Activated naive CD4-positive, alpha-beta T cell treated with anti-CD3 and anti-CD28 coated beads, Interleukin-2, amount 50 U/mL, for 72 hours (primary cell): ENCODE results near the gene GRID1. TPM values are rescaled to one million over a fixed set of nuclear protein-coding genes. Genes with fewer than 3 reads are reported as not detected.

Source experiments
- ATAC-seq, 2 donors: fragments of 150-1000 bp; cut with Tn5 transposase; 2 replicates each; pipeline ENCODE4 v1.10.0; 2021; ENCODE audit warnings: mild to moderate bottlenecking in 2 of 2, moderate library complexity in 2 of 2
- DNase-seq, 2 donors: peaks; one replicate each; pipeline ENCODE4 v3.0.0; 2021 to 2022; ENCODE audit warnings: low spot score in 2 of 2
- H3K27ac Mint-ChIP-seq, 2 donors: one replicate each; pipeline ENCODE4 v1.8.0; 2022; ENCODE audit warnings: mild to moderate bottlenecking in 2 of 2, mixed read lengths in 2 of 2
- H3K36me3 Mint-ChIP-seq, 2 donors: one replicate each; pipeline ENCODE4 v1.8.0; 2022; ENCODE audit warnings: mixed read lengths in 2 of 2
- H3K9me3 Mint-ChIP-seq, 2 donors: one replicate each; pipeline ENCODE4 v1.8.0; 2022; ENCODE audit warnings: mixed read lengths in 2 of 2
- total RNA-seq, 2 donors: library from RNA; stranded (reverse); gene quantifications; one replicate each; pipeline ENCODE4 v1.2.3, GENCODE V29; 2022

The GRID1 gene
- not detected for total RNA-seq

- Mint-ChIP-seq H3K9me3 (no peaks in the 10 kb centered on the region), H3K36me3 (no peaks in the 10 kb centered on the region), H3K27ac (no peak within 1 kb of the TSS)
- ATAC-seq: peak; percentile 43 to 47
- DNase-seq: peak; percentile 25 to 53
Measured at GRCh38 chr10:86366033-86366901, at the start of gene GRID1. GRID1 (minus strand) TSS chr10:86366795.

GRCh38 chr10:86415583-86415982, 49.0 kb upstream of the GRID1 start:
- no peak for ATAC-seq

GRCh38 chr10:86415116-86415515, 48.5 kb upstream of the GRID1 start:
- Mint-ChIP-seq H3K36me3 (peaks cover 7 to 11% of the 10 kb centered on the region in 2 donors), H3K9me3 (peaks cover 8 to 10% of the 10 kb centered on the region in 2 donors), H3K27ac (peak overlapping the region in 1 of 2 donors; percentile 67)
- DNase-seq (no peak), ATAC-seq (no peak)

More at GRCh38 chr10:86415583-86415982, 49.0 kb upstream of the GRID1 start:
- H3K9me3 Mint-ChIP-seq: peaks cover 7 to 9% of the 10 kb centered on the region in 2 donors
- peak overlapping the region; percentile 30 to 67 for H3K27ac Mint-ChIP-seq
- H3K36me3 Mint-ChIP-seq: peaks cover 7% of the 10 kb centered on the region in 2 donors
- no peak for DNase-seq

- Mint-ChIP-seq H3K27ac (peak overlapping the region in 1 of 2 donors; percentile 81), H3K36me3 (peaks cover 7 to 11% of the 10 kb centered on the region in 2 donors), H3K9me3 (peaks cover 8 to 10% of the 10 kb centered on the region in 2 donors)
- DNase-seq (no peak), ATAC-seq (peak; percentile 60 to 70)
Measured at GRCh38 chr10:86413046-86413728, 46.6 kb upstream of the GRID1 start.

- peak overlapping the region; percentile 77 to 81 for H3K27ac Mint-ChIP-seq
- H3K9me3 Mint-ChIP-seq: peaks cover 8 to 10% of the 10 kb centered on the region in 2 donors
- DNase-seq: no peak
- peak; percentile 25 to 50 for ATAC-seq
- peaks cover 7 to 11% of the 10 kb centered on the region in 2 donors for H3K36me3 Mint-ChIP-seq
Measured at GRCh38 chr10:86411852-86412560, 45.4 kb upstream of the GRID1 start.

- no peak for DNase-seq
- peak overlapping the region; percentile 77 to 81 for H3K27ac Mint-ChIP-seq
- peaks cover 7 to 11% of the 10 kb centered on the region in 2 donors for H3K36me3 Mint-ChIP-seq
- peaks cover 8 to 10% of the 10 kb centered on the region in 2 donors for H3K9me3 Mint-ChIP-seq
- peak; percentile 72 to 79 for ATAC-seq
Measured at GRCh38 chr10:86411281-86411841, 44.8 kb upstream of the GRID1 start.

GRCh38 chr10:86410542-86411124, 44.0 kb upstream of the GRID1 start:
- H3K36me3 Mint-ChIP-seq: peaks cover 7 to 11% of the 10 kb centered on the region in 2 donors
- H3K9me3 Mint-ChIP-seq: peaks cover 8 to 10% of the 10 kb centered on the region in 2 donors
- DNase-seq (no peak), ATAC-seq (peak in 1 of 2 donors; percentile 32)
- H3K27ac Mint-ChIP-seq: peak overlapping the region in 1 of 2 donors; percentile 81

GRCh38 chr10:86409183-86409582, 42.6 kb upstream of the GRID1 start:
- Mint-ChIP-seq H3K9me3 (peaks cover 7 to 8% of the 10 kb centered on the region in 2 donors), H3K27ac (no peak overlapping the region), H3K36me3 (peaks cover 7 to 11% of the 10 kb centered on the region in 2 donors)
- ATAC-seq (no peak), DNase-seq (no peak)

- H3K27ac Mint-ChIP-seq: no peak overlapping the region
Measured at GRCh38 chr10:86403183-86403797, 36.7 kb upstream of the GRID1 start.

GRCh38 chr10:86402283-86402941, 35.8 kb upstream of the GRID1 start:
- Mint-ChIP-seq H3K9me3 (no peaks in the 10 kb centered on the region), H3K36me3 (no peaks in the 10 kb centered on the region), H3K27ac (peak overlapping the region in 1 of 2 donors; percentile 70)
- ATAC-seq: no peak
- no peak for DNase-seq

More at GRCh38 chr10:86403183-86403797, 36.7 kb upstream of the GRID1 start:
- ATAC-seq (no peak), DNase-seq (no peak)
- Mint-ChIP-seq H3K9me3 (no peaks in the 10 kb centered on the region), H3K36me3 (no peaks in the 10 kb centered on the region)

- ATAC-seq (no peak), DNase-seq (peak in 1 of 2 donors; percentile 43)
- H3K27ac Mint-ChIP-seq: peak overlapping the region; percentile 88 to 94
- no peaks in the 10 kb centered on the region for H3K9me3 Mint-ChIP-seq
- H3K36me3 Mint-ChIP-seq: no peaks in the 10 kb centered on the region
Measured at GRCh38 chr10:86401588-86402282, 35.1 kb upstream of the GRID1 start.

- ATAC-seq (peak; percentile 67 to 76), DNase-seq (peak; percentile 73 to 83)
- Mint-ChIP-seq H3K9me3 (no peaks in the 10 kb centered on the region), H3K27ac (peak overlapping the region; percentile 87 to 94), H3K36me3 (no peaks in the 10 kb centered on the region)
Measured at GRCh38 chr10:86400705-86401587, 34.4 kb upstream of the GRID1 start.

- Mint-ChIP-seq H3K9me3 (no peaks in the 10 kb centered on the region), H3K36me3 (no peaks in the 10 kb centered on the region), H3K27ac (peak overlapping the region; percentile 87 to 94)
- DNase-seq: peak; percentile 94 to 97
- ATAC-seq: peak; percentile 88 to 92
Measured at GRCh38 chr10:86399879-86400704, 33.5 kb upstream of the GRID1 start.
